Stimulated activated CD8-positive, alpha-beta memory T cell treated with anti-CD3 and anti-CD28 coated beads, Interleukin-12 subunit alpha, Interleukin-12 subunit beta, amount 100 ng/mL, for 24 hours (primary cell): Measurements from ENCODE around the gene GTF2I.
"Not testable (repeated sequence)": the region's sequence is repeated elsewhere in the genome, so short reads cannot be mapped to it uniquely, and the experiment has no call there.

Experiments
- DNase-seq: peaks from one replicate; pipeline ENCODE4 v3.0.0-alpha.2; 2020; ENCODE audit errors: extremely low read depth

The GTF2I gene

DNA sequence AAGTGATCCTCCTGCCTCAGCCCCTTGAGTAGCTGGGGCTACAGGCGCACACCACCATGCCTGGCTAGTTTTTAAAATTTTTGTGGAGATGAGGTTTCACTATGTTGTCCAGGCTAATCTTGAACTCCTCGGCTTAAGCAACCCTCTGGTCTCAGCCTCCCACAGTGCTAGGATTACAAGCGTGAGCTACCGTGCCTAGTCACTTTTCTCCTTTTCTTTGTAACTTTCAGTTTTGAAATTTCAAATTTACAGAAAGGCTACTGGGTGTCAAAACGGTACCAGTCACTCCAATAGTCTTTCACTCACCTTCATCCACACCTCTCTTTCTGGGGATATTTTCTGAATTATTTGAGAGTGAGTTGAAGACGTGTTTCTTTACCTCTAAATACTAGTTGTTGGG lies 117.6 kb downstream of the GTF2I start:
- DNase-seq: not testable (repeated sequence)

DNA sequence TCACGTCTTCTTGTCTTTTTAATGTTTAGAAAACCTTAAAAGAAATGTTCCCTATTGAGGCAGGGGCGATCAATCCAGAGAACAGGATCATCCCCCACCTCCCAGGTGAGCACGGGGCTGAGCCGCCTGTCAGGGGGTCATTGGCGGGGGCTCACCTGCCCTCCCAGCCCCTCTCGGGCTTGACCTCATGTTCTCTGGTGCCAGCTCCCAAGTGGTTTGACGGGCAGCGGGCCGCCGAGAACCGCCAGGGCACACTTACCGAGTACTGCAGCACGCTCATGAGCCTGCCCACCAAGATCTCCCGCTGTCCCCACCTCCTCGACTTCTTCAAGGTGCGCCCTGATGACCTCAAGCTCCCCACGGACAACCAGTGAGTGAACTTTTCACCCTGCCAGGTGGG lies 121.5 kb downstream of the GTF2I start:
- DNase-seq: not testable (repeated sequence)

DNA sequence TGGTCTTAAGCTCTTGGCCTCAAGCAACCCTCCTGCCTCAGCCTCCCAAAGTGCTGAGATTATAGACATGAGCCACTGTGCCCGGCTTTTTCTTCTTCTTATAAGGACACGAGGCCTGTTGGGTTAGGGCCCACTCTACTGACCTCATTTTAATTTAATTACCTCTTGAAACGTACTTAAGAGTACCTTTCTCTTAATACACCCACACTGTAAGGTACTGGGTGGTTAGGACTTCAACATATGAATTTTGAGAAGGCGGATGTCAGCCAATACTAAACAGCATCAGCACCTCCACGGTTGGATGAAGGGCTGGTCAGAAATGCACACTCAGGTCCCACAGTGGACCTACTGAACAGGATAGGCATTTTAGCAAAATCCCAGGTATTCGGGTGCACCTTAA lies 124.2 kb downstream of the GTF2I start:
- DNase-seq: not testable (repeated sequence)

DNA sequence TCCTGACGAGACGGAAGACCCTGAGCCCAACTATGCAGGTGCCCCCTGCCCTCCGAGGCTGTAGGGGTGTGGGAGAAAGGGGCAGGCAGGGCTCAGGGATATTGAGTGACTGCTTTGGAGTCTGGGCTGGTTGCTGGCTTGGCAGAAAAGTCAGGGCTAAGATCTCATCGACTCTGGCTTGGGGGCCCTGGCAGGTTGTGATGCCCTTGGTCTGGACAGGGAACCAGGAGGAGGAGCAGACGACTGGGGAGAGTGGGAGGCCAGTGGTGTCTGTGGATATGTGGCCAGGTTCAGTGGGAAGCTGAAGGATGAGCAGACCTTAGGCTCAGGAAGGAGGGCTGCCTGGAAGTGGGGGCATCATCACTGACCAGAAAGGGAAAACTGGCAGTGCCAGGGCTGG lies 126.1 kb downstream of the GTF2I start:
- not testable (repeated sequence) for DNase-seq

DNA sequence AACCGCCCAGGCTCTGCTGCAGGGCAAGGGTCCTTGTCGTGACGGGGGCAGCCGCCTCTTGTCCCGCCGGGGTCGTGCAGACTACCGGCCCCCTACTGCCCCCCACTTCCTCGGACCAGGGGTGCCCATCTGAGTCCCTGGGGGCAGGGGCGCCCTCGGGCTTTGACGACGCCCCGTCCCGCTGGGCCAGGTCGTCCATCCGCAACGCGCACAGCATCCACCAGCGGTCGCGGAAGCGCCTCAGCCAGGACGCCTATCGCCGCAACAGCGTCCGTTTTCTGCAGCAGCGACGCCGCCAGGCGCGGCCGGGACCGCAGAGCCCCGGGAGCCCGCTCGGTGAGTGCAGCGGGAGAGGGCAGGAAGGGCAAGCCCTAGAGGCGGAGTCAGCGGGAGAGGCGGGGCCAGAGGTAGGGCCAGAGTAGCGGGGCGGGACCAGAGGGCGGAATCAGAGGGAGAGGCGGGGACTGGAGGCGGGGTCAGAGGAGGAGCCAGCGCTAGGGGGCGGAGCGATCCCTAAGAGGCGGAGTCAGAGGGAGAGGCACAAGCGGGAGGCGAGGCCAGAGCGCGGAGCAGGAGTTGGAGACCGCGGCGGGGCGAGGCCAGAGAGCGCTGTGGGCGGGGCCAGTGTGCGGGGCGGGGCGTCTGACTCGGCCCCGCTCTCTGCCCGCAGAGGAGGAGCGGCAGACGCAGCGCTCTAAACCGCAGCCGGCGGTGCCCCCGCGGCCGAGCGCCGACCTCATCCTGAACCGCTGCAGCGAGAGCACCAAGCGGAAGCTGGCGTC lies 131.0 kb downstream of the GTF2I start:
- DNase-seq: peak; percentile 76

DNA sequence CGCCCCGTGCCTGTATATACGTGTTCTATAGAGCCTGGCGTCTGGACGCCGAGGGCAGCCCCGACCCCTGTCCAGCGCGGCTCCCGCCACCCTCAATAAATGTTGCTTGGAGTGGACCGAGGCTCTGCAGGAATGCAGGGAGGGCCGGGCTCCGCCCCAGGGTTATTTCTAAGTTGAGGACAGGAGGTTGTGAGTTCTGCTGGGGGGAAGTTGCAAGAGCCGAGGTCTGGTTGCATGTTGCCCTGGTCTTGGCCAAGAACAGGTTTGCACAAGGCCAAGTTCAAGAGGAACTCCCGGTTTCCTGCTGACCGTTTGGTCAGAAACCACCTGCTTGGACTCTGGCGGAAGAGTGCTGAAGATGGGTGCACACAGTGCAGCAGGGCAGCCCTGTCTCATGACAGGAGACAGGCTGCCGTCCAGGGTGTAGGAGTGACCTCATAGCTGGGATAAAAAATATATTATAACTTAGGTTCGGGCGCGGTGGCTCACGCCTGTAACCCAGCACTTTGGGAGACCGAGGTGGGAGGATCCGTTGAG lies 131.8 kb downstream of the GTF2I start:
- not testable (repeated sequence) for DNase-seq

DNA sequence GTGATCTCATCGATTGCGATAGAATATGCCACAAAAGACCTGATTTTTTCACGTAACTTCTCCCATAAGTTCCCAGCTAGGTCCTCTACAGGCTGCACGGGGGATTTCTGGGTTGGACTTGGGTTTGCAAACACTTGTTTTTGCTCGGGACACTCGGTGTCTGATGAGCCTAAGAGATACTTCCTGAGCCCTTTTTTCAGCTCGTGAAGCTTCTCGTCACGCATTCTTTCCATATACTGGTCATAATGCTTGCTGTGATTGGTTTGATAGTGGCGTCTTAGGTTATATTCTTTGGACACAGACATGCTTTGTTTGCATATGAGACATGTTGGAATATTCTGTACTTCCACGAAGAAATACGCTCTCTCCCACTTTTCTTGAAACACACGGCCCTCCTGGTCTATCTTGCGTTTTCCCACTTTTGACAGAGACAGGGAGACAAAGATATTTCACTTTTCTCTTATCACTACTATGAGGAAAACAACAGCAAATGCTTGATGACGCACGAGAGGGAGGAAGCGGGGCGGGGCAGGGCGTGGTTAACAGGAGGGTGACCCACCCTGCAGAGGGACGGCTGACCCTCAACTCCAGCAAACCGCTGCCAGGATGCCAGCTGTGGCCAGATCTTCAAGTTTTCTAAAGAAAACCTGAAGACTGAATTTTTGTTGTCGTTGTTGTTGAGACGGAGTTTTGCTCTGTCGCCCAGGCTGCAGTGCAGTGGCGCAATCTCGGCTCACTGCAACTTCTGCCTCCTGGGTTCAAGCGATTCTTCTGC lies 140.5 kb downstream of the GTF2I start:
- not testable (repeated sequence) for DNase-seq

DNA sequence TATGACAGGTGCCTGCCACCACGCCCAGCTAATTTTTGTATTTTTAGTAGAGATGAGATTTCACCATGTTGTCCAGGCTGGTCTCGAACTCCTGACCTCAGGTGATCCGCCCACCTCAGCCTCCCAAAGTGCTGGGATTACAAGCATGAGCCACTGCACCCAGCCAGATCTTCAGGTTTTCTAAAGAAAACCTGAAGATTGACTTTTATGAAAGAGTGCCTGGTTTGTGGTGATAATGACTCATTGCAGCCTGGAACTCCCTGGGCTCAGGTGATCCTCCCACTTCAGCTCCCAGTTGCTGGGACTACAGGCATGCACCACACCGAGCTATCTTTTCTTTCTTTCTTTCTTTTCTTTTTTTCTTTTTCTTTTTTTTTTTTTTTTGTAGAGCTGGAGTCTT lies 141.1 kb downstream of the GTF2I start:
- DNase-seq: not testable (repeated sequence)
